ENCODE results near the gene RBMS1. TPM values are rescaled to one million over a fixed set of nuclear protein-coding genes. Genes with fewer than 3 reads are reported as not detected.

Gene RBMS1
- total and polyA plus RNA-seq, 2 of the 4 experiments (the other 2 are of a cell fraction): 43.5 to 64.9 TPM

DNA sequence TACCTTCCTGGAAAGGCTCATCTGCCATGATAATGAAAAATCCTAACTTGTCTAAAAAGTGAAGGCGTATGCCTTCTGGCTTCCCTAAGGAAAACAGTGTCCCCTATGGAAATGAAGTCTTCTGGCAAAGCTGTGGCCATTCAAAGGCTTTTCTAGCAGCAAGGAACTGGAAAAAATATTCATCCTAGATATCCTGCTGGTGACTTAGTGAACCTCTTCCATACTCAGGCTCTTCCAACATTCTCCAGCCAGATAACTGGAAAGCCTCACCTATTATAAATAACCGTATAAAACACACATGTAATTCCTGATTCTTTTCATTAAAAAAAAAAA, 84.7 kb downstream of the RBMS1 start:
- peaks cover 33% of the 10 kb centered on the region for H4K20me1 ChIP-seq (ENCODE audit: insufficient read depth, low read length)
- peak overlapping the region; percentile 90 for H3K18ac ChIP-seq (ENCODE audit: low read depth, low read length)
- H3K4me2 ChIP-seq (ENCODE audit: low read depth, low read length): peak overlapping the region; percentile 95
- peak overlapping the region; percentile 83 for H3K23ac ChIP-seq (ENCODE audit: low read depth, low read length)
- H3K9me3 ChIP-seq (ENCODE audit: control insufficient read depth, insufficient read depth, low read length): no peaks in the 10 kb centered on the region
- ChIA-PET CTCF (no interaction called here), POLR2A (ENCODE audit: unreplicated experiment) (no interaction called here)
- no peak for ATAC-seq (ENCODE audit: low read depth)
- in situ Hi-C loops (cut with MboI; ENCODE audit: low sequenced_read_pairs): no loop called here
- H3K27ac ChIP-seq (ENCODE audit: insufficient read depth, low read length): peak overlapping the region; percentile 92
- peaks cover 3% of the 10 kb centered on the region; the same call in 1 of the 2 replicates for H3K36me3 ChIP-seq (ENCODE audit: control insufficient read depth, insufficient read depth, low read length)
- H2BK120ac ChIP-seq (ENCODE audit: low read depth, low read length): peak overlapping the region; percentile 75
- dilution Hi-C loops (cut with HindIII; ENCODE audit: low sequenced_read_pairs, unreplicated experiment): no loop called here
- WGBS, 2 experiments (ENCODE audit: extremely low coverage in 2 of 2, insufficient read length in 1 of 2): no CpG with 5 or more reads among the region's 2 CpGs
- H2AK5ac ChIP-seq (ENCODE audit: low read depth, low read length): no peak overlapping the region
- H3K9ac ChIP-seq (ENCODE audit: low read depth, low read length): peak overlapping the region; percentile 91
- peaks cover 22% of the 10 kb centered on the region for H3K4me1 ChIP-seq (ENCODE audit: control insufficient read depth, insufficient read depth, low read length)
- H2AK9ac ChIP-seq (replicated peaks; ENCODE audit: low read depth, low read length, poor library complexity): no peak overlapping the region
- peaks cover 24% of the 10 kb centered on the region for H3K9me1 ChIP-seq (ENCODE audit: insufficient read depth, low read length)
- H3K79me1 ChIP-seq (ENCODE audit: low read depth in 1 of 2, low read length in 2 of 2): peaks cover 15 to 62% of the 10 kb centered on the region in 2 experiments; a peak in 3 of 4 replicates
- peak overlapping the region; percentile 90; the same call in 1 of the 2 replicates for H4K5ac ChIP-seq (ENCODE audit: low read depth, low read length)
- H3K4me3 ChIP-seq (ENCODE audit: insufficient read depth, low read depth, low read length): 0 out of 2 replicates have a peak overlapping the region, but pooled peaks have one; percentile 20
- H2BK15ac ChIP-seq (ENCODE audit: low read depth, low read length): peak overlapping the region; percentile 64; the same call in 1 of the 3 replicates
- peak overlapping the region; percentile 95; the same call in 1 of the 2 replicates for H3K4ac ChIP-seq (ENCODE audit: low read depth, low read length)
- H4K91ac ChIP-seq (ENCODE audit: insufficient read depth, low read depth, low read length): peak overlapping the region; percentile 73; the same call in 1 of the 2 replicates
- intact Hi-C loops (cut with micrococcal nuclease): loop anchor here (1.0 to 10.0 kb wide), 5 partner anchors 176 to 561 kb away; no protein-coding TSS in a partner anchor
- no TSS peak for BruUV-seq (replicated peaks)
- TF ChIP-seq, protein P1, sequence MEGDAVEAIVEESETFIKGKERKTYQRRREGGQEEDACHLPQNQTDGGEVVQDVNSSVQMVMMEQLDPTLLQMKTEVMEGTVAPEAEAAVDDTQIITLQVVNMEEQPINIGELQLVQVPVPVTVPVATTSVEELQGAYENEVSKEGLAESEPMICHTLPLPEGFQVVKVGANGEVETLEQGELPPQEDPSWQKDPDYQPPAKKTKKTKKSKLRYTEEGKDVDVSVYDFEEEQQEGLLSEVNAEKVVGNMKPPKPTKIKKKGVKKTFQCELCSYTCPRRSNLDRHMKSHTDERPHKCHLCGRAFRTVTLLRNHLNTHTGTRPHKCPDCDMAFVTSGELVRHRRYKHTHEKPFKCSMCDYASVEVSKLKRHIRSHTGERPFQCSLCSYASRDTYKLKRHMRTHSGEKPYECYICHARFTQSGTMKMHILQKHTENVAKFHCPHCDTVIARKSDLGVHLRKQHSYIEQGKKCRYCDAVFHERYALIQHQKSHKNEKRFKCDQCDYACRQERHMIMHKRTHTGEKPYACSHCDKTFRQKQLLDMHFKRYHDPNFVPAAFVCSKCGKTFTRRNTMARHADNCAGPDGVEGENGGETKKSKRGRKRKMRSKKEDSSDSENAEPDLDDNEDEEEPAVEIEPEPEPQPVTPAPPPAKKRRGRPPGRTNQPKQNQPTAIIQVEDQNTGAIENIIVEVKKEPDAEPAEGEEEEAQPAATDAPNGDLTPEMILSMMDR (conservative IDR thresholded peaks at IDR 0.05; ENCODE audit: low read depth, low read length): no peak
- TF ChIP-seq CHD1 (IDR thresholded peaks at IDR 0.05; ENCODE audit: low read depth, low read length) (no peak), NFE2L2 (IDR thresholded peaks at IDR 0.05; ENCODE audit: low read depth, low read length) (no peak), MAZ (IDR thresholded peaks at IDR 0.05; ENCODE audit: borderline replicate concordance, low read depth, low read length) (no peak)
- TF ChIP-seq, protein P2, sequence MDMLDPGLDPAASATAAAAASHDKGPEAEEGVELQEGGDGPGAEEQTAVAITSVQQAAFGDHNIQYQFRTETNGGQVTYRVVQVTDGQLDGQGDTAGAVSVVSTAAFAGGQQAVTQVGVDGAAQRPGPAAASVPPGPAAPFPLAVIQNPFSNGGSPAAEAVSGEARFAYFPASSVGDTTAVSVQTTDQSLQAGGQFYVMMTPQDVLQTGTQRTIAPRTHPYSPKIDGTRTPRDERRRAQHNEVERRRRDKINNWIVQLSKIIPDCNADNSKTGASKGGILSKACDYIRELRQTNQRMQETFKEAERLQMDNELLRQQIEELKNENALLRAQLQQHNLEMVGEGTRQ (IDR thresholded peaks at IDR 0.05; ENCODE audit: low read depth, low read length): no peak
- peak overlapping the region; percentile 54 for H2BK5ac ChIP-seq (ENCODE audit: low read depth, low read length, poor library complexity, severe bottlenecking)
- no peak for DNase-seq
- H2AFZ ChIP-seq (replicated peaks; ENCODE audit: low read length, poor library complexity): no peak overlapping the region
- peak overlapping the region; percentile 74; the same call in 1 of the 2 replicates for H3K14ac ChIP-seq (replicated peaks; ENCODE audit: low read depth, low read length)
- peak overlapping the region; percentile 80 to 82 for H4K8ac ChIP-seq (ENCODE audit: low read depth in 2 of 2, low read length in 2 of 2)
- 0 out of 2 replicates have a peak overlapping the region, but pooled peaks have one; percentile 78 for H3K56ac ChIP-seq (ENCODE audit: extremely low read depth, insufficient read depth, low read length)
- no peaks in the 10 kb centered on the region for H3K27me3 ChIP-seq (ENCODE audit: control insufficient read depth, insufficient read depth, low read length)
- H2BK20ac ChIP-seq (ENCODE audit: low read depth, low read length): no peak overlapping the region

All from IMR-90 (cell line).